Stimulated activated CD8-positive, alpha-beta memory T cell treated with anti-CD3 and anti-CD28 coated beads, Interleukin-7, amount 100 ng/mL, for 48 hours (primary cell): ENCODE measurements around the gene MARCHF11.

Source experiments
- DNase-seq, 2 donors: peaks; one replicate each; pipeline ENCODE4 v3.0.0-alpha.2; 2020; ENCODE audit warnings: low read depth in 1 of 2; ENCODE audit errors: extremely low read depth in 1 of 2

The MARCHF11 gene

DNA sequence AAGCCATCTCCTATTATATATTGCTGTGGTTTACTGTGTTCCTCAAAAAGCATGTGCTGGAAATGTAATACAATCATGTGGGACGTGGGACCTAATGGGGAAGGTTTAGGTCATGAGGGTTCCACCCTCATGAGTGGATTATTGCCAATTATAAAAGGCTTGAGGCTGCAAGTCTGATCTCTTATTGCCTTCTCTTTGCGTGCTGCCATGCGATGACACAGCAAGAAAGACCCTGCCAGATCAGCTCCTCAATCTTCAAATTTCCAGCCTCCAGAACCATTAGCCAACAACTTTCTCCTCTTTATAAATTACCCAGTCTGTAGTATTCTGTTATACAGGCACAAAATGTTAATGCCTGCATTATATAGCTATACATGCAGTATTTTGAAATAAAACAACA is 45.4 kb downstream of the MARCHF11 start:
- DNase-seq = no peak

DNA sequence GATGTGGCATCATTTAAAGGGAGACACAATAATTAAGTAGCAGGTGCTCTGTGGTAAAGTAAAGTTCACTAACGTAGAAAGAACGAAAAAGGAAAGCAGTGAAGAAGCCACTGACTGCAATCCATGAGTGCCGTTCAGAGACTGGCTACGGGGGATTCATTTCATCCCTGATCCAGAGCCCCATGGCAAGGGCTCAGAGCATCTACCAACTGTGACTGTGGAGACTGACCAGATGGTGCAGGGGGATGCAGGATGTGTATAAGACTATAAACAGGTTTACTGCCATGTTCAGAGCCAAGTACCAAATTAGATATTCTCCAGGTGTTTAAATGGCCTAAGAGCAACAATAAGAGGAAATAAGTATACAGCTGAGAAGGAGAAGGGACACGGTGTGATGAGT is 47.7 kb downstream of the MARCHF11 start:
- no peak for DNase-seq

DNA sequence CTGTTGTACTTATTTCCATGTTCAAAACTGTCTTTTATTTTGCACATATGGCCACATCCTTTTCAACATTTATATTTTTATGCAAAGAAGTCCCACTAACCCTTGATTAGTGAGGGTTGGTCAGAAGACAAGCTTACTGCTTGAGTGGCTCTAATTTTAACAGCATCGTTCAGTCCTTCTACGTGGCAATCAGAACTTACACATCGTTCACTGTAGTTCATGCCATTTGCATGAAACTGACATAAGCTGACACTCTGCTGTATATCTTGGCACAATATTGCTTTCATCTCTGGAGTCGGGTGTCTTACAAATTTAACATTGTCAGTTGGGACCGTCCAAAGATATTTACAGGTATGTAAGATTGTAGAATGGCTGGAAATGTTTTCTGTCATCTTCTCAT is 50.6 kb downstream of the MARCHF11 start:
- no peak for DNase-seq

DNA sequence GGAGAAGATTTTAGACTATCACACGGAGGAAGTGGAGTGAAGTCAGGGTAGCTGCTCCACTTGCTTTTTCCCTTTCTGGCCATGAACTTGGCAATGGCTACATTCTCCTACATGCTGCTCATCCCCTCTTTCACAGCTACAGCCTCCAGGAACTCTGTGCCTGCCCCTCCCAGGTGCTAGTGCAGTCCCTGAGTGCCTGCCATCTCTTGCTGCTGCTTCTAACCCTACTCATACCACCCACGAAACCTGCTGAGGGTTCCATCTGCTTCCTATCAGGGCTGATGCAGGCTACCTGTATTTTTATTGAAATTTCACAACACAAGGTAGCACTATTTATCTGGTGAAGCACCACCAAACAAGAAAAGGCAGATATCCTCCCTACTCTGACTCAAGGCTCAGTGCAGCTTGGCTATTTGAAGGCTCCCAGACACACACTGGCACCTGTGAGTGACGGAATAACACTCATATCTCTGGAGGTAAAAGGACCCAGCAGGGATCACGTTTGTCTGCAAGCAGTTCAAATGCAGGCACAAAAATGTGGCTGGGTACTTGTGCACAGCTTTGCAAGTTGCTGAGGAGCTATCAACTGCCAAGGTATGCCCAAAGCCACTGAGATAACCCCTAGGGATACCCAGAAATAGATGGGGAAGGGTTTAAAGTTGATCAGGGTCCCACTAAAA is 51.6 kb downstream of the MARCHF11 start:
- no peak for DNase-seq

- no peak for DNase-seq
These were observed 59.0 kb downstream of the MARCHF11 start for GRCh38 chr5:16120579-16120978.

DNA sequence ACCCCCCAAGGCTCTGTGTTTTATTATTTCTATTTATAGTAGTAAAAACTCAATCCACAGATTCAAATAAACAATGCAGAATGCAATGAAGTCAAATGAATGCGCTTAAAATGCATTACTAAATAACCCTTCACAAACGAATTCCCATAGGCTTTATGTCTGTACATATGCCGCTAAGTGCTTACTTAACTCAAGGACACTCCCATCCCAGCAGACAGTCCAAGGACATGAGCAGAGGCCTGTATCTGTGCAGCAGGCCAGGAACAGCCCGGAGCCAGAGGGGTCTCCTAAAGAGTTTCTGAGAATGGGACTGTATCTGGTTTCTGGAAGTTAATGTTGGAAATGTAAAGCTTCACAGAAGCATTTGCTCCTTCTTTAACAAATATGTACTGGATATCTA is 59.8 kb downstream of the MARCHF11 start:
- no peak for DNase-seq

DNA sequence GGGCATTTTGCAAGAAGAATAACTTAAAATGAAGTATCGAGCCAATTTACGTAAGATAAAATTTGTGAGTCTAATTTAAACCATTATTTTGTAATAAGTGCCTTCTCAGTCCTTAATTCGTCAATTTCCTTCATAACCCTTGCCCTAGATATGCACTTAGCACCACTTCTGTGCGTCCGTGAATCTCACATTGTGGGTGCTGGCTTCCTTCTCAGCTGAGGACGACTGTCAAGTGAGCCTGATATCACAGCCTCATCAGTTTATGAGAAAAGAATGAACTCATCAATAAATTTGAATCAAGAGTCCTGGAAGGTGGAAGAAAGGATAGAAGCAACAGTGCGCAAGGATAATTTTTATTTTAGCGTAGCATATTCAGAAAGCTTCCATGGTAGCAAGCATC is 64.5 kb downstream of the MARCHF11 start:
- no peak for DNase-seq

DNA sequence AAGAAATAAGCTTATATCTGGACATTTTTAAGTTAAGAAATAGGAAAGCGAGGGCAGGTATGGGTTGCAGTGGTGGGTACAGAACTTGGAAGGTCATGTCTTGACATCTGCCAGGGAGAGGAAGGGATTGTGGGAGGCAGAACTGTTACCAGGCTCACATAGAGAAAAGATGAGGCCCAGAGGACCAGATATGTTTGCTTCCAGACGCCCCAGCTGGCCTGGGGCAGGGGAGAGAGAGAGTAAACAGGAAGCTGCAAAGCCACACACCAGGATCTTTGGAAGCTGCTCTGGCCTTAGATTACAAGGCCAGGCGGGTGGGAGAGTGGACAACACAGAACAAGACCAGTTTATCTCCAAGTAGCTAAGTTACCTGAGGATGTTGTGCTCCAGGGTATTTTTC is 71.2 kb downstream of the MARCHF11 start:
- DNase-seq = no peak

- DNase-seq = no peak
These were observed 74.6 kb downstream of the MARCHF11 start for GRCh38 chr5:16104961-16105360.

- no peak for DNase-seq
These were observed 84.0 kb downstream of the MARCHF11 start for GRCh38 chr5:16095612-16096011.

GRCh38 chr5:16090270-16090669 is 89.3 kb downstream of the MARCHF11 start:
- DNase-seq = no peak

- no peak for DNase-seq
These were observed 96.6 kb downstream of the MARCHF11 start for GRCh38 chr5:16082982-16083381.

GRCh38 chr5:16082053-16082452 is 97.5 kb downstream of the MARCHF11 start:
- no peak for DNase-seq

DNA sequence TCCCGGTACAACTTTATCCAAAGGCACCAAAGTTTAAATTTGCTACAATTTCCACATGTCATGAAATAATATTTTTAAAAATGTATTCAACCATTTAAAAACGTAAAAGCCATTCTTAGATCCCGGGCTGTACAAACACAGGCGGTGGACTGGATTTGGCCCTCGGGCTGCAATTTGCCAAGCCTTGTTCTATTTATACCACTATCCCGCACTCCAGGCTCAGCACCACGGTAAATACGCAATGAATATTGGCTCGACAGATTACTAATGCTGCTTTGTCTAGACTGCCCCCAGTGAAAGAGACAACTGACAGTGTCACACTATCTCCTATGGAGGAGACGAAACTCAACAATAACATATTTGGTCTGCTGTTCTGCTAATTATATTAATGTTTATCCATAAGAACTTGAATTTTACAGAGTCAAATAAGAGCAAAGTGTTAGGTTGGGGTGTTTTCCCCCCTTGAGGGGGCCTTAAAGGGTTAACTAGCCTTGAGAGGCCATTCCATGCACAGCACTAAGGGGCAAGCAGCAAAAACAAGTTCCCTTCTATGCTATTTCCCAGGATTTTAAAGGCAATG is 98.1 kb downstream of the MARCHF11 start:
- DNase-seq = no peak

GRCh38 chr5:16076657-16077056 is 102.9 kb downstream of the MARCHF11 start:
- DNase-seq = no peak

- DNase-seq = no peak
These were observed 105.2 kb downstream of the MARCHF11 start for GRCh38 chr5:16074358-16074757.

DNA sequence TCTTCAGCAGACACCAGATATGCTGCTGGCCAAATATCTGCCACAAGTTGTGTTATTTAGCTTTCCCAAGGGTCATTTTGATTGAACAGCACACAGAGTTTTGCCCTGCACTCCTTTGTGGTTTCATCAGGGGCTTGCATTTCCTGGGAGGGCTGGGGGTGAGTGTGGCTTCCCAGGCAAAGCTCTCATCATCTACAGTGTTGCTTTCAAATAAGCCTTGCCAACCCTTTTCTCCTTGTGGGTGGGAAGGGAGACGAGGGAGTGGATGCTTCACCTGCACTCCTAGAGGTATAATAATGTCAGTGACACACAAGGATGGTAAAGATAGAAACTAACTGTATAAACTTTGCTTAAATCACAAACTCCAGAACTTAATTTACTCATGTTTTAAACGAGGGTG is 107.0 kb downstream of the MARCHF11 start:
- no peak for DNase-seq

GRCh38 chr5:16067415-16067814 is 112.2 kb downstream of the MARCHF11 start:
- DNase-seq = no peak

GRCh38 chr5:16066810-16067209 is 112.8 kb downstream of the MARCHF11 start:
- DNase-seq = no peak

GRCh38 chr5:16066320-16066719 is 113.3 kb downstream of the MARCHF11 start:
- DNase-seq = no peak

DNA sequence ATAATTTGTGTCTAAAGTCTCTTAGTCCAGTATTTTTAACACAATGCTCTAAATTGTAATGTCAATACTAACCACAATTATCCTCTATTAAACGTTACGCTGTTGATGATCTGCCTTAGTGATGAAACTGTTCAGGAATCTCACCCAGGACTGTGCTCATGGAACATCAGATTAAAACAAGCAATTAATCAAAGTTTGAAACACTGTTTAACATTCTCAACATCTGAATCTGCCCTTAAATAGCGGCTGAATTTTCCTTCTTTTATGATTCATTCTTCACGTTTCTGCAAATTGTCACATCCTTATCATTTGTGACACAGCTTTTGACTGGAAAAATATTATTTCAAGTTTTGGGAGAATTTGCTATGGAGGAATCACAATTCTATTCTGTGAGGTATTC is 113.8 kb downstream of the MARCHF11 start:
- DNase-seq = no peak

DNA sequence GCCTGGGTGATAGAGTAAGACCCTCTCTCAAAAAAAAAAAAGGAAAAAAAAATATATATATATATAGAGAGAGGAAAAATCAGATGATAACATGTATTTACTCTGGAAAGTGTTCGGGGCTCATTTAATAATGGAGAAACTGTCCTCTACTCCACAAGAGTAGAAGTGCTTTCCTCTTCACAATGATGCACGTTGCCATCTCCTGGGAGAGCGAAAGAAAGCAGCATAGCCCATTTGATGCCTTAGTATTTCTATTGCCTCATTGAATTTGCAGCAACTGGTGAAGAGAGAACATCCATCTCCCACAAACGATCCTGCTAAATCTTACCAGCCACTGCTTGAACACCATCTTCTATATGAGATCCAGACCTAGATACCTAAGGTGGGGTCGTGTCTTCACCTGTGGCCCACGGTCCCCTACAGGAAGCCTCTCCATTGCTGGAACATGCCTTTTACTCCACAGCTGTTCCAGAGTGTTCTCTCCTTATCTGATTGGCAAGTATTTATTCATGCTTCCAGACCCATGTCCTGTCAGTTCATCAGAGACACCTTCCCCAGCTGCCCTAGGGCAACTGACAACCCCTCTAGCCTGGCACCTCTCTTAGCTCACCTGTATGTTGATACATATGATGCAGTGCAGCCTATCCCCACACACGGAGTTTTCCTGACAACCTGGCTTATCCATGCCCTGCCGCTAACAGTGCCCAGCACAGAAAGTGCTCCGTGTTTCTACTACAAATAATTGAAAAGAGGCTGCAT is 115.3 kb downstream of the MARCHF11 start:
- DNase-seq = no peak
